Upper lobe of right lung (tissue), 1 donor: ENCODE results near the gene FMNL3. TPM values are rescaled to one million over a fixed set of nuclear protein-coding genes. Genes with fewer than 3 reads are reported as not detected.

Source experiments
- ATAC-seq: fragments of 200-7000 bp; cut with Tn5 transposase; one replicate; pipeline ENCODE4 v1.9.1; 2020; ENCODE audit warnings: mild to moderate bottlenecking, moderate library complexity
- DNase-seq: peaks from one replicate; pipeline ENCODE4 v3.0.0-alpha.2; 2020
- H3K27ac ChIP-seq: fragments of 200-600 bp; one replicate; pipeline ENCODE4 v1.8.0; 2022
- H3K27me3 ChIP-seq: fragments of 200-600 bp; one replicate; pipeline ENCODE4 v1.8.0; 2022; ENCODE audit warnings: mild to moderate bottlenecking
- H3K36me3 ChIP-seq: fragments of 200-600 bp; one replicate; pipeline ENCODE4 v1.8.0; 2022
- H3K4me1 ChIP-seq: fragments of 200-600 bp; one replicate; pipeline ENCODE4 v1.8.0; 2022
- H3K4me3 ChIP-seq: fragments of 200-600 bp; one replicate; pipeline ENCODE4 v1.8.0; 2022; ENCODE audit warnings: mild to moderate bottlenecking
- H3K9me3 ChIP-seq: fragments of 200-600 bp; one replicate; pipeline ENCODE4 v1.8.0; 2022
- CTCF ChIP-seq: fragments of 200-600 bp; IDR thresholded peaks from one replicate; pipeline ENCODE4 v1.8.0; 2022; ENCODE audit warnings: antibody characterized with exemption
- intact Hi-C: fragments of 100-400 bp; cut with DNase I; formaldehyde crosslinking; loops from one replicate; pipeline ENCODE4 v1.11.0; 2022
- total RNA-seq: library from RNA; stranded (reverse); fragmentation: NEBNext Ultra II Directional; extraction: Animal tissue kit (Norgen Biotek cat#: 25700); gene quantifications from one replicate; pipeline ENCODE4 v1.2.1, GENCODE V29; 2021
- donor health status: DM: no; HTN: yes; CAD: no; lungs with severe emphysema.

Gene FMNL3
- total RNA-seq, 1 donor from 2014 or later = 40.3 TPM

GRCh38 chr12:49655595-49656236 lies 51.5 kb downstream of the FMNL3 start:
- TF ChIP-seq CTCF = no peak
- DNase-seq (no peak), ATAC-seq (peak; percentile 23)
- no peaks in the 10 kb centered on the region for H3K27me3 ChIP-seq
- no peak overlapping the region for H3K4me3 ChIP-seq
- H3K27ac ChIP-seq = no peak overlapping the region
- peaks cover 57% of the 10 kb centered on the region for H3K36me3 ChIP-seq
- intact Hi-C loops = no loop called here
- H3K4me1 ChIP-seq = peaks cover 4% of the 10 kb centered on the region
- H3K9me3 ChIP-seq = no peaks in the 10 kb centered on the region

GRCh38 chr12:49654715-49655114 lies 52.5 kb downstream of the FMNL3 start:
- no peak overlapping the region for H3K4me3 ChIP-seq
- ATAC-seq = no peak
- no peaks in the 10 kb centered on the region for H3K27me3 ChIP-seq
- peaks cover 64% of the 10 kb centered on the region for H3K36me3 ChIP-seq
- DNase-seq = no peak
- H3K4me1 ChIP-seq = peaks cover 4% of the 10 kb centered on the region
- intact Hi-C loops = no loop called here
- H3K27ac ChIP-seq = no peak overlapping the region
- no peak for TF ChIP-seq CTCF
- no peaks in the 10 kb centered on the region for H3K9me3 ChIP-seq

- H3K27ac ChIP-seq = no peak overlapping the region
- no peaks in the 10 kb centered on the region for H3K27me3 ChIP-seq
- no peak for TF ChIP-seq CTCF
- peaks cover 76% of the 10 kb centered on the region for H3K36me3 ChIP-seq
- H3K9me3 ChIP-seq = no peaks in the 10 kb centered on the region
- DNase-seq = peak; percentile 20
- no peak for ATAC-seq
- no peak overlapping the region for H3K4me3 ChIP-seq
- intact Hi-C loops = no loop called here
- H3K4me1 ChIP-seq = peaks cover 18% of the 10 kb centered on the region
Measured at GRCh38 chr12:49652921-49653520, 54.2 kb downstream of the FMNL3 start.

- Histone ChIP-seq H3K27ac (no peak overlapping the region), H3K9me3 (no peaks in the 10 kb centered on the region), H3K36me3 (peaks cover 82% of the 10 kb centered on the region), H3K4me1 (peaks cover 24% of the 10 kb centered on the region), H3K27me3 (no peaks in the 10 kb centered on the region), H3K4me3 (no peak overlapping the region)
- ATAC-seq (no peak), DNase-seq (no peak)
- intact Hi-C loops = no loop called here
- no peak for TF ChIP-seq CTCF
Measured at GRCh38 chr12:49651855-49652254, 55.4 kb downstream of the FMNL3 start.

GRCh38 chr12:49649892-49650291 lies 57.3 kb downstream of the FMNL3 start:
- no peaks in the 10 kb centered on the region for H3K9me3 ChIP-seq
- no peak overlapping the region for H3K4me3 ChIP-seq
- no peak for TF ChIP-seq CTCF
- intact Hi-C loops = no loop called here
- peak overlapping the region; percentile 6 for H3K27ac ChIP-seq
- DNase-seq = no peak
- peaks cover 31% of the 10 kb centered on the region for H3K4me1 ChIP-seq
- ATAC-seq = no peak
- H3K27me3 ChIP-seq = no peaks in the 10 kb centered on the region
- peaks cover 80% of the 10 kb centered on the region for H3K36me3 ChIP-seq
